HG02973 (cell line): ENCODE data around the gene VWA8.
"Not testable (repeated sequence)": the region's sequence is repeated elsewhere in the genome, so short reads cannot be mapped to it uniquely, and the experiment has no call there.

Source experiments
- ATAC-seq: cut with Tn5 transposase; IDR thresholded peaks from one replicate; pipeline ENCODE4 v1.9.1; 2021; ENCODE audit warnings: moderate library complexity; ENCODE audit not compliant: unreplicated experiment

VWA8 gene

DNA sequence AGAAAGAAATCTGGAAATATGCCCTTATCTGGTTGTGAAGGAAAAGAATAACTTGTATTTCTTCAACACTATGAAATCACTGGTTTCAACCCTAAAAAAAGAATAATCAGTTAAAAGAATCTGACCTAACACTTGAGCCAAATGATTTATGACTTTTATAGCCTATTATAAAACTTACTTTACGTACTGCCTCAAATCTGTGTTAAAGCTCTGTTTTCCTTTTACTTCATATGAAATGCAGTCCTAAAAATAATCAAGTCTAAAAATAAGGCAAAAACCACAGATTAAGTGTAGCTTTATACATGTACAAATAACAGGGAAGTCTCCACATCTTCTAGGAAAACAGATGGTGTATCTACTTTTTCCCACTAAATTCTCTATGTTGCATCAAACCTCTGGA is 101.3 kb downstream of the VWA8 start:
- ATAC-seq: no peak

DNA sequence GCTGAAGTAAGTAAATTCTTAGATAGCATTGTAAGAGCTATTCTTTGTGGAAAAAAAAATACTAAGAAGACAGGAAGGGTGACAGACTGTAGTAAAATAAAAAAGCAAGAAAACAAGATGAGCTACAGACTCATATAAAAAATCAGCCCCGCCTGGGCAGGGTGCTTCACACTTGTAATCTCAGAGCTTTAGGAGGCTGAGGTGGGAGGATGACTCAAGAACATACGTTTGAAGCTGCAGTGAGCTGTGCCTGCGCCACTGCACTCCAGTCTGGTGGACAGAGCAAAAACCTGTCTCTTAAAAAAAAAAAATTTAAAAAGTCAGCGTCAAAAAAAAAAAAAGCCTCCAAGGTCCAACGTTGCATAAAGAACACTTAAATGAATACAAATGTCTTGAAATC is 102.1 kb downstream of the VWA8 start:
- ATAC-seq: no peak

DNA sequence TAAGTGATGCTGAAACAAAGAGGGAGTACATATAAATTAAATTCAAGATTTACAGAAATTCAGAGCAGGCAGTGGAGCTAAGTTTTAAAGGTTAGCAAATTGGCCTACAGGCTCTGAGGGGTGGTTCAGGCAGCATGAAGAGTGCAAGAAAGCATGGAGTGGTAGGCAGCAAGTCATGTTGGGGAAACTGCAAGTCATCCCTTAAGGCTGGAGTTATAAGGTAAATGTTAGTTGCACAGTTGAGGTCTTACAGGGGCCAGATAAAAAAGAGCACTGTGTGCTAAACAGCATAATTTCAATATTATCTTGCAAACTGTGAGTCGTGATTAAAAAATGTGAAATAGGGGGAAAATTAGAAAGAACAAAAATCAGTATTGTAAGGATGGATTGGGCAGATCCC is 106.2 kb downstream of the VWA8 start:
- ATAC-seq: no peak

DNA sequence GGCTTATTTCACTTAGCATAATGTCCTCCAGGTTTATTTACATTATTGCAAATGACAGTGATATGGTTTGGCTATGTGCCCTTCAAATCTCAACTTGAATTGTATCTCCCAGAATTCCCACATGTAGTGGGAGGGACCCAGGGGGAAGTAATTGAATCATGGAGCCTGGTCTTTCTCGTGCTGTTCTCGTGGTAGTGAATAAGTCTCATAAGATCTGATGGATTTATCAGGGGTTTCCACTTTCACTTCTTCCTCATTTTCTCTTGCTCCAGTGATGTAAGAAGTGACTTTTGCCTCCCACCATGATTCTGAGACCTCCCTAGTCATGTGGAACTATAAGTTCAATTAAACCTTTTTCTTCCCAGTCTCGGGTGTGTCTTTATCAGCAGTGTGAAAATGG is 109.6 kb downstream of the VWA8 start:
- no peak for ATAC-seq

DNA sequence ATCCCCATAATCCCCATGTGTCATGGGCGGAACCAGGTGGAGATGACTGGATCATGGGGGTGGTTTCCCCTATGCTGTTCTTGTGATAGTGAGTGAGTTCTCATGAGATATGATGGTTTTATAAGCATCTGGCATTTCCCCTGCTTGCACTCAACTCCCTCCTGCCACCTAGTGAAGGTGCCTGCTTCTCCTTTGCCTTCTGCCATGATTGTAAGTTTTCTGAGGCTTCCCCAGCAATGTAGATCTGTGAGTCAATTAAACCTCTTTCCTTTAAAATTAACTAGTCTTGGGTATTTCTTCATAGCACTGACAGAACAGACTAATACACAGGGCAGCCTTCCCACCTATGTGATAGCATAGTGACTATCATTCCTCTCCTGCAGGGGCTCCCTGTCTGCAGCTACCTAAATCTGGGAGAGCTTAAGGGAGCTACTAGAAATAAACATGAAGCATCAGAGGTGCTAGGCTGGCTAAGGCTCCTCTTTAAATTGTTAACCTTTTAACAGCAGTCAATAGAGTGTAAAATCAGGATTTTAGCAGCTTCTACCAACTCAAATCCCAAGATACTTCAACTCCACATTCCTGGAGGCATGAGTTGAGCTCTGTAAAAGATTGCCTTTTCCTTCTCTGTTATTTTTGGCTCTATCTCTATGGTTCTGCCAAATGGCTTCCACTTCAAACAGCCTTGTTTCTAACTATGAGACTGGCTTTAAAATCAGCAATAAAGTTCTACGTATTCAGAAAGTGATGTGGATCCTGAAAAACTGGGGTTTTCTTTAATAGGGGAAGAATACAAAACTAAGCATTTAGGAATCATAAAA is 112.3 kb downstream of the VWA8 start:
- ATAC-seq: no peak

DNA sequence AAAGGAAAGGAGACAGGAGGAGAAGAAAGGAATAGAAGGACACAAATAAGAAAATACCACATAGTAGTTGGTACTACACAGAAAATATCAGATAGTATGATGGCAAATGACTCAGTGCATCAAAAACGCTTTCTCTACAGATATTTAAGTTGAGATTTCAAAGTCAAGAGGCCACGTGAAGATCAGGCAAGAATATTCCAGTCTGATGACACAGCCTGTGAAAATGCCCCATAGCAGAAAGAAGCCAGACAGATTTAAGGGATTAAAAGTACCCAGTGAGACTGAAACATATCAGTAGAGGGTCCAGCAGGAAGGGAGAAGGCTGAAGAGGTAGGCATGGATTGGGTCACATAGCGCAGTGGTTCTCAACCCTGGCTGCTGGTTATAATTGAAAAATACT is 113.7 kb downstream of the VWA8 start:
- no peak for ATAC-seq

DNA sequence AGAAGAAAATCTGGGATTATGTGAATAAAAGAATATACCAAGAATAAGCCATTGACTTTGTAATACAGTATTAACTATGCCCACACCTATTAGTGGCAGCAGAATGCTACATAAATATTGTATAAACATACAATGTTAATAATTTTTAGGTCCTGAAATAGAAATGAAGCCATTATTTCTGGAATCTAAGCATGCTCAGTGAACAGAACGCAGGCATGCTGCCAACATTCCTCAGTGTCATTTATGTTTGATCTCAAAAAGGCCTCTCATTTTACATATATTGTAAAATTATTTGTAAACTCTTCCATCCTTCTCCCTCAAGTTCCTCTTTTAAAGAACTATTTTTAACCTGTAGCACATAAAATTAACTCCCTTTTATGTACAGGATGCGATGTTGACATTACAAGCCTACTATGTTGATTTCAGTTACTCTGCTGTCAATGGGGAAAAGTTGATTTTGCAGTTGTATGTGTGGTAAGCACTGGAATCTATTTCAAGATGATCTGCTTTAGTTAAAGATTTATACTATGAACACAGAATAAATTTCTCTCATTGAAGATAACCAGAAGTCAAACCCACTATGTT is 118.8 kb downstream of the VWA8 start:
- ATAC-seq: no peak

DNA sequence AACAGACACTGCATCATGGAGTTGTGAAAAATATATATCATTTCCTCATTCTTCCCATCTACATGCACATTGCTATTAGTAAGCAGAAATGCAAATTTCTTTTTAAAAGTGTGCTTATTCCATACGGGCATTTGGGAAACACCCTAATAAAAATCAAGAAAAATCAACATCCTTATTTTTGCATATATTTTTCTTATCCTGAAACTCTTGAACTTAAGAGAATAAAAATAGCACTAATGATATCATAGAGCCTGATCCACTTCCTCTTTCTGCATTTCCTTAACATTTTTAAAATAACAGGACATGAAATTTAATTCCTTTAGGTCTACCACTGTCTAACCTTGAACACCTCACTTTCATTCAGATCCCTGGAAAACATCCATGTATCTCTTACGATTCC is 123.3 kb downstream of the VWA8 start:
- ATAC-seq: no peak

DNA sequence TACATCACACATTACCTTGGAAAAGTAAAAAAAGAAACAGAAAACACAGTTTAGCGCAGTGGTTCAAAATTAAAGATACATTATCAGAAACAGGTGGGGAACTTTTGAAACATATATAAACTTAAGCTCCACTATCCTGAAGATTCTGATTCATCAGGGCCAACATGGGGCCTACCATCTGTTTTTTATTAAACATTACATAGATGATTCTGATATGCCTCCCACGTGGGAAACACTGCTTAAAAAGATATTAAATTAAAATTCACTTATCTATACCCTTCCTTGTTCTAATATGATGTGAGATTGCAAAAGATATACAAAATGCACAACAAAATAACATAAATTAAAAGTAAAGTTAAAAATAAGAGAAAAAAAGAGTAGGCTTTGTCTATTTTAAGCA is 125.0 kb downstream of the VWA8 start:
- no peak for ATAC-seq

DNA sequence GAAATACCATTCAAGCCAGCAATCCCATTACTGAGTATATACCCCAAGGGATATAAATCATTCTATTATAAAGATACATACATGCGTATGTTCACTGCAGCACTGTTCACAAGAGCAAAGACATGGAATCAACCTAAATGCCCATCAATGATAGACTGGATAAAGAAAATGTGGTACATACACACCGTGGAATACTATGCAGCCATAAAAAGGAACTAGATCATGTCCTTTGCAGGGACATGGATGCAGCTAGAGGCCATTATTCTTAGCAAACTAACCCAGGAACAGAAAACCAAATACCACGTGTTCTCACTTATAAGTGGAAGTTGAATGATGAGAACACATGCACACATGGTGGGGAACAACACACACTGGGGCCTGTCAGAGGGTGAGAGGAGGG is 126.2 kb downstream of the VWA8 start:
- not testable (repeated sequence) for ATAC-seq

DNA sequence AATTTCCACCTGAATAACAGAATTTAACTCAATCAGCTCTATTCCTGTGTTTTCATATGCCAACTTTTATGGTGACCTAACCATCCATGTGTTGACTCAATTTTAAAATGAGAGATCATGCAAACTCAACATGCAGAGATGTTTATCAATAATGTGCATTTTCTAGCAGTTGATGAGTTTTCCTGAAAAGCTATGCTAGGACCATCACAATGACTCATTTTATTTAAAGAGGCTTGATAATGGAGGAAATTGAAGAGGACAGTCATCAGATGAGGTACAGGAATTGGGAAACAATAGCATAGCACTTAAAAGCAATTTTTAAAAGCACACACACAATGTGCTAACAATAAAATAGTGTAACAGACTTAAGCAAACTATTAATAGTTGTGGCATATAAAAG is 127.1 kb downstream of the VWA8 start:
- no peak for ATAC-seq

DNA sequence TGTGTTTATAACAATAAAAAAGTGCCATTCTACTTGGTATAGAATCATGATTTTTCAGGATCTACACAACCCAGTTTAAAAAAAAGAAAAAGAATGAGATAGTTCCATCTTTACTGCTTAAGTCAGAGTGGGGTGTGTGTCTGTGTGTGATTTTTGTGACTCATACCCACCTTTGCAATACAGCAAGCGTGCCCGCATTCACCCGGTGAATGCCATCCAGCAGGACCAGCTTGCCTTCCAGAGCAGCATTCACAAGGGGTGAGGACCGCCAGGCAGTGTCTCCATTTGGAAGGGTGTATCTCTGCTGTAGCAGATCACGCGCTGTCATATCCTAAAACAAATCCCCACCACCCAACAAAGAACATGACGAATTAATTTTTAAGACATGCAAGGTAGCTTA is 127.7 kb downstream of the VWA8 start:
- ATAC-seq: no peak

DNA sequence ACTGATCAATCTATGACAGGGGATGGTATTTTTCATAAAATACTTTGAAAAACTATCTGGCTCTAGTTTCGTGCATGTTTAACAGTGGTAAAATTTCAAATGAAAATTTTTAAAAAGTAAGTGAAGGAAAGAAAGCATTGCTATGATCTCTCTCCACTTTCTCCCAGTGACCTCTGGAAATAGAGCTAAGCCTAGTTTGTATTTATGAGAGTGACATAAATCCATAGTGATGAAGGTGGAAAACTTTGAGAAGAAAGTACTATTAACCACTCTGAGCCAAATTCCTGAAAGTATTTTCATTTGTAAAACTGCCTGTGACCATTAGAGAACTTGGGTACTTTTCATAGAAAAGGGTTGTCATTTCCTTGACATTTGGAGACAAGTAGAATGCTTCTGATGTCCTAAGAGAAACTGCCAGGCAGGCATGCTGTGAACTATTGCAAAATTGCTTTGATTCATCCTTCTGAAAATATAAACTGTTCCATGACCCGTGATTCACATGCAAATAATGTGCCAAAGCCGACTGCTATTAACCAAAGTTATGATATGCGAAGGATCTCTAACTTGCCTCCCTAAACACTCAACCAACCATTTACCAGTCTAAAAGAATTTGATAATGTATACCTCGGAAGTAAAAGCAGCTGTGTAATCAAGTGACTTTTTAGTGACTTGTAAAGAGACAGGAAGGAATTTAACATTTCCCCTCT is 133.2 kb downstream of the VWA8 start:
- ATAC-seq: no peak

DNA sequence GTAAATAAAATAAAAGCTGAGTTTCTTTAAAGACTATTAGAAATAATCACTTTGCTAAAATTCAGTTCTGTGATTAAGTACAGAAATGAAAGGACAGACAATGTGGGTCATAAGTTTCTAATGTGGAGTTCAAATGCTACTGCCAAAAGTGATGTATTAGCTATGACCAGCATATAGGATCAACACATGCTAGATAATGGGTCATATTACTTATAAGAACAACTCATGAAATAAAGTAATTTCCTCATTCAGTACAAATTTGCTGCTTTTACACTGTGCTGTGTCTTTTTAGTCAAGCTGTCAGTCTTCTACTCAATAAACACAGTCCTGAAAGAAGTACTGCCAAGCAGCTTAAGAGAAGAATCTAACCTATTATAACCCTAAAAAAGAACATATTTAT is 135.2 kb downstream of the VWA8 start:
- no peak for ATAC-seq

DNA sequence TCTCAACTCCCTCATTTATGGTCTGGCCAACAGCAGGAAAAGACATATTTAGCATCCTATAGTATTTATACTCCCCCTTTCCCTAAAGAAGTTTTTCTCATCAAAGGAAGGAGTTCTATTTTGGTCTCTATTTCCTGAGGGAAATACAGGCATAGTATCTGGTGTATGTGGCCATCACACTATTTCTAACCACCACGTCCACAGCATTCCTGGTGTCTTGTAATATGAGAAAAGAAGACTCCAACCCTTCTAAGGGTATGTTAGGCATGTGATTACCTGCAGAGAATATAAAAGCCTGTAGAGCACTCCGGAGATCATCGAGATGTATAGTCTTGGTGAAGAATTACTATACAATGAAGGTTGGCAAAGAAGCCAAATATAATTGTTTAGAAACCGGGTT is 137.4 kb downstream of the VWA8 start:
- no peak for ATAC-seq

DNA sequence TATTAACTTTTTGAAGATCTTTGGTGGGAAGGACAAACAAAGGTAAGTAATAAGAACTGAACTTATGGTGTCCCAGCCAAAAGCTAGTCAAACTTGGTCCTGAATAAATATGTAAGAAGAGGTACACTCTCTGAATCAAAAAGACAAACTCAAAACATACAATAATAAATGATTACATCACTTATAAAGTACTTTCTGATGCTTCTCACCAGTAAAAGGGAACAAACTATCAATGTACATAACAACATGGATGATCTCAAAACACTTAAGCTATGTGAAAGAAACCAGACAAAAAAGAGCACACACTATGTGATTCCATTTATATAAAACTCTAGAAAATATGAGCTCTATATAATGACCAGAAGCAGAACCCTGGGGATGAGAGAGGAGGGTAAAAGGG is 138.3 kb downstream of the VWA8 start:
- ATAC-seq: no peak

DNA sequence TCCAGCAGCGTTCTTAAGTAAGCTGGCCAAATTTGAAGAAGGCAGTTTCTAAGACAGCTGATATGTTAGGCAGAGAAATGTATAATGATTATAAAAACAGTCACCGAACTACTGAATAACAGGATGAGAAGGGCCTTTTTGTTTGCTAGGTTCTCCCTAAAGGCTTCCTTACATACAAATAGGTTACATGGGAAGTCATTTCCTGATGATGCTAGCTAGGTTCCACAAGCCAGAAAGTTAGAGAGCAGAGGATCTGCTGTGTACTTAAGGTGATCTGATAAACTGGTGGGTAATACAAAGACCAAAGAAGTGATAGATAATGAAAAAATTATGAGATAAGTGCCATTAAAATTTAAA is 139.7 kb downstream of the VWA8 start:
- no peak for ATAC-seq

DNA sequence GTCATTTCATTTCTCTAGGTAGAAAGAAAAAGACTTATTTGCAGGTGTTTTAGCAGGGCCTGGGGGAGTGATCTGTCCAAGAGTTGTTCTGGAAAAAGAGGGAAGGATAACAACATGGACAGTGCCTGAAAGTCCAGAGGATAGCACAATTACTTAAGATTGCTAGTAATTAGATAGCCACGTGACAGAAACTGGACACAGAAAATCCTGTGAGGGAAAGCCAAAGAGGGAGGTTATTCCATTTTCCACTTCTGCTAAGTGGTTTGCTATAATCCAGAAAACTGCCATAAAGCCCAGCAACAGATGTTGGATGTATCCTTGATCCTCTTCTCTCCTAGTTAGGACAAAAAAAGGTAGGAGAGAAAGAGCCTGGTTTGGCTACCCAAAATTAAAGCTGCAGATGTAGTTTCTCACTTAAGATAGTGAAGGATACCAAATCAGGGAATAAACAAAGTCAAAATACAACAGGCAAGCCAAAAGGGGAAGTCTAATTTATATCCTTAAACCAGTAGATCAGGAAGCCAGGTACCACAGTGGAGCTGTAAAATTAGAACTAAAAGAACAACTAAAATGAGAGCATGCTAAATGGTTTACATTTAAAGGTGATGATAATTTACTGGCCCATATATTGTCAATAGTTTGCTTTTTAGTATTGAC is 140.2 kb downstream of the VWA8 start:
- ATAC-seq: no peak

DNA sequence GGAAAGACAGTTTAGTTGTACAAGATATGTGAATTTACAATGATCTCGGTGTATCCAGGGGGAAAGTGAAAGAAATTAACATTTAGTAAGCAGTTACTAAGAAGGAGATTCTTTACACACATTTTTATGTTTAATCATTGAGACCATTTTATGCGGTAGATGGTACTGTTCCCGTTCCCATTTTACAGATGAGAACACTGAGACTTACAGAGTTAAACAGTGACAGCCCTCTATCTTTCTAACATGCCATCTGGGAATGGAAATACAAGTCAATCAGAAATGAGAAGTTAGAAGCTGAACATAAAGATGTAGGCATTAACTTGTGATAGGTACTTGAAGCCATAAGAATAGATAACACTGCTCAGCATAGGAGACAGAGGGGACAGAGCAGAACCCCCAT is 144.9 kb downstream of the VWA8 start:
- ATAC-seq: no peak

DNA sequence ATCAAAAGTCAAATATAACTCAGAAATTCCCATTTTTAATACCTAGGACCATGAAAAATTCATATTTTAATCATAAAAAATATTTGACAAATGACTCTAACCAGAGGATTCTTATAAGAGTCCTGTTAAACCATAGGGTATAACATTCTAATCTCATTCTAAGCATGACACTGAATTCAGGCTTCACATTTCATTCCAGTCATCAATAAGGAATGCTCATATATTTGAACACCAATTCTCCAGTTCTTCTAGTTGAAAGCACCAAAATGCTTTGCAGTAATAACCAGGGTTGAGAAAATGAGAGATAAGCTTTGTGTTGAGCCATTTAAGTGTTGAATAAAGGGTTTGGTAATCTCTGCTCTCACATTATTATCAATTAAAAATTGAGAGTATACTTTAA is 147.5 kb downstream of the VWA8 start:
- no peak for ATAC-seq

DNA sequence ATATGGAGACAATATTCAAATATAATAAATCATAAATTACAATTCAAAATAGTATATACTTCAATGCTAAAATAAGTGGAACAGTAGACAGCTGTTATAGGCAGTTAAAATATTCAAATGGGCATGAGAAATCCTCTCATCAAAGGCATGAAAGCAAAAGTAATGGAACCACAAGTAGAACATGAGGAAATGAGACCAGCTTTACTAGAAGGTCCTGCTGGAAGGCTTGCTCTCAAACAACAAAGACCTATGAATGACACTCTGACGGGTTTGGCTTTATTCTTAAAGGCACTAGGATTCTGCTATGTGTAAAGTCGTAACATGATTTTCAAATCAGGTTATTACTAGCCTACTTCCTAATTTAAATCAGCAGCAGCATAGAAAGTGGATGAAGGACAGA is 148.1 kb downstream of the VWA8 start:
- ATAC-seq: peak; percentile 73

DNA sequence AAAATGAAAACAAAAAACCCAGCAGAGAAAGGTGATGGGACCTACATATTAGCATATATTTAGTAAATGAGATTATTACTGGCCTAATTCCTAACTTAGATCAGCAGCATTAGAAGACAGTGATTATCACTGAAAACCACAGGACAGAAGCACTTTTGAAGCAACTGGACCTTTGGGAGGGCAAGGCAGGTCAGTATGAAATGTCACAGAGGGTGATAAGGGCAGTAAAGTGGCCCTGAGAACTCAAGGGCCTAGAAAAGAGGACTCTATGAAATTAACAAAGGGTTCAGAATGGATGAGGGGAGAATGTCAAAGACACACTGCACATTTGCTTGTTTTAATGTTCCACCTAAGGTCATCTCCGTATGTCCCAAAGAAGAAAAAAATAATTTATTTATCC is 148.7 kb downstream of the VWA8 start:
- no peak for ATAC-seq
